Naive B cell (primary cell): ENCODE measurements around the gene SASH3. TPM values are rescaled to one million over a fixed set of nuclear protein-coding genes. Genes with fewer than 3 reads are reported as not detected.

Experiments used
- ATAC-seq, 2 donors: fragments of 150-1000 bp; cut with Tn5 transposase; 2 replicates each; pipeline ENCODE4 v1.10.0; 2021; ENCODE audit warnings: low read depth in 2 of 2, mild to moderate bottlenecking in 2 of 2, moderate library complexity in 2 of 2
- DNase-seq: peaks from one replicate; pipeline ENCODE4 v3.0.0; 2022
- H3K27ac Mint-ChIP-seq, 6 donors: one replicate each; pipeline ENCODE4 v1.8.0; 2020 to 2022; ENCODE audit warnings: mild to moderate bottlenecking in 6 of 6, mixed read lengths in 6 of 6, moderate library complexity in 5 of 6, inconsistent platforms in 2 of 6
- H3K27me3 Mint-ChIP-seq, 3 donors: one replicate each; pipeline ENCODE4 v1.8.0; 2021 to 2022; ENCODE audit warnings: mixed read lengths in 3 of 3, mild to moderate bottlenecking in 1 of 3
- H3K36me3 Mint-ChIP-seq, 2 donors: one replicate each; pipeline ENCODE4 v1.8.0; 2020 to 2022; ENCODE audit warnings: mixed read lengths in 2 of 2, inconsistent platforms in 1 of 2, mild to moderate bottlenecking in 1 of 2
- H3K4me1 Mint-ChIP-seq, 3 donors: one replicate each; pipeline ENCODE4 v1.8.0; 2020 to 2022; ENCODE audit warnings: mixed read lengths in 3 of 3, inconsistent platforms in 1 of 3, mild to moderate bottlenecking in 1 of 3, moderate library complexity in 1 of 3
- H3K4me3 Mint-ChIP-seq, 8 donors: one replicate each; pipeline ENCODE4 v1.8.0; 2020 to 2022; ENCODE audit warnings: mild to moderate bottlenecking in 8 of 8, mixed read lengths in 8 of 8, moderate library complexity in 8 of 8, inconsistent platforms in 2 of 8
- H3K9me3 Mint-ChIP-seq, 7 donors: one replicate each; pipeline ENCODE4 v1.8.0; 2020 to 2022; ENCODE audit warnings: mixed read lengths in 7 of 7, mild to moderate bottlenecking in 5 of 7, inconsistent platforms in 2 of 7, moderate library complexity in 1 of 7
- polyA plus RNA-seq, 6 donors: library from polyadenylated mRNA; unstranded; fragments of 300-500 nt; fragmentation: Illumina TruSeq; gene quantifications; one replicate each; pipeline ENCODE4 v1.2.3, GENCODE V29; 2021; ENCODE audit warnings: low read depth in 6 of 6

The SASH3 gene
- polyA plus RNA-seq, 6 donors from 2014 or later: 89.4 to 191 (median 128) TPM

GRCh38 chrX:129746557-129747470 lies 32.9 kb upstream of the SASH3 start:
- ATAC-seq (no peak), DNase-seq (no peak)
- H3K4me3 Mint-ChIP-seq: no peak overlapping the region
- peak overlapping the region in 1 of 6 donors; percentile 73 for H3K27ac Mint-ChIP-seq
- H3K27me3 Mint-ChIP-seq: peaks cover 0 to 13% (median 0%) of the 10 kb centered on the region in 3 donors
- no peaks in the 10 kb centered on the region for H3K36me3 Mint-ChIP-seq
- H3K9me3 Mint-ChIP-seq: peaks cover 0 to 1% (median 0%) of the 10 kb centered on the region in 7 donors
- H3K4me1 Mint-ChIP-seq: peaks cover 14 to 20% (median 19%) of the 10 kb centered on the region in 3 donors

GRCh38 chrX:129747533-129747932 lies 32.2 kb upstream of the SASH3 start:
- peaks cover 0 to 13% (median 0%) of the 10 kb centered on the region in 3 donors for H3K27me3 Mint-ChIP-seq
- peak overlapping the region in 1 of 6 donors; percentile 73 for H3K27ac Mint-ChIP-seq
- ATAC-seq (no peak), DNase-seq (no peak)
- peaks cover 10 to 16% (median 13%) of the 10 kb centered on the region in 3 donors for H3K4me1 Mint-ChIP-seq
- no peaks in the 10 kb centered on the region for H3K9me3 Mint-ChIP-seq
- H3K4me3 Mint-ChIP-seq: no peak overlapping the region
- H3K36me3 Mint-ChIP-seq: no peaks in the 10 kb centered on the region

- Mint-ChIP-seq H3K4me3 (no peak overlapping the region), H3K36me3 (no peaks in the 10 kb centered on the region), H3K4me1 (peaks cover 5 to 9% (median 8%) of the 10 kb centered on the region in 3 donors), H3K27ac (no peak overlapping the region), H3K9me3 (no peaks in the 10 kb centered on the region), H3K27me3 (peaks cover 0 to 13% (median 0%) of the 10 kb centered on the region in 3 donors)
- DNase-seq (no peak), ATAC-seq (no peak)
Measured at GRCh38 chrX:129748305-129748704, 31.4 kb upstream of the SASH3 start.

DNA sequence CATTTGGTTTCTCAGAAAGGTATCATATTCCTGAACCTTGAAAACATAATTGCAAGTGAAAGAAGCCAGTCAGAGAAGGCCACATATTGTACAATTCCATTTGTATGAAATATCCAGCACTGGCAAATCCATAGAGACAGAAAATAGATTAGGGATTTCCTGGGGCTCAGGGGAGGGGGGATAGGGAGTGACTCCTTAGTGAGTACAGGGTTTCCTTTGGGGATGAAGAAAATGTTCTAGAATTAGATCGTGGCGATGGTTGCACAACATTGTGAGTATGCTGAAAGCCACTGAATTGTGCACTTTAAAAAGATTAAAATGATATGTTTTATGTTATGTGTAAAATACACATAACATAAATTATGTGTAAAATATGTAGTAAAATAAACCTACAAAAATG lies 30.7 kb upstream of the SASH3 start:
- Mint-ChIP-seq H3K27ac (no peak overlapping the region), H3K4me3 (no peak overlapping the region), H3K4me1 (peaks cover 6 to 10% (median 8%) of the 10 kb centered on the region in 3 donors), H3K9me3 (no peaks in the 10 kb centered on the region), H3K36me3 (no peaks in the 10 kb centered on the region), H3K27me3 (peaks cover 0 to 7% (median 0%) of the 10 kb centered on the region in 3 donors)
- ATAC-seq (no peak), DNase-seq (no peak)

DNA sequence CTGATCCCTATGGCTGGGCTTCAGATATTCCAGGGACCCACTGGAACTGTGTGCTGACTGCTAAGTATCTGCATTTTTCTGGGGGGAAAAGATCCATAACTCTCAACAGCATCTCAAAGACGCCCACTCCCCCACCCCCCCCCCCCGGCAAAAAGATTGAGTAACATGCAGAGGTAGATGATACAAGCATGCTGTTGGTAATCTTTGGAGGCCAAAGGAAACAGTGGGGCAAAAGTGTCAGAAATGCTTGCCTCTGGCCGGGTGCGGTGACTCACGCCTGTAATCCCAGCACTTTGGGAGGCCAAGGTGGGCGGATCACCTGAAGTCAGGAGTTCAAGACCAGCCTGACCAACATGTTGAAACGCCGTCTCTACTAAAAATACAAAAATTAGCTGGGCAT lies 28.8 kb upstream of the SASH3 start:
- no peak for ATAC-seq
- Mint-ChIP-seq H3K4me1 (peaks cover 16 to 28% (median 22%) of the 10 kb centered on the region in 3 donors), H3K4me3 (no peak overlapping the region), H3K27me3 (peaks cover 0 to 3% (median 0%) of the 10 kb centered on the region in 3 donors), H3K9me3 (no peaks in the 10 kb centered on the region), H3K36me3 (no peaks in the 10 kb centered on the region), H3K27ac (no peak overlapping the region)
- no peak for DNase-seq

GRCh38 chrX:129754056-129755024 lies 25.4 kb upstream of the SASH3 start:
- Mint-ChIP-seq H3K27ac (peak overlapping the region; percentile 35 to 89 (median 84)), H3K27me3 (no peaks in the 10 kb centered on the region), H3K36me3 (no peaks in the 10 kb centered on the region), H3K4me3 (peak overlapping the region; percentile 39 to 81 (median 65)), H3K9me3 (no peaks in the 10 kb centered on the region), H3K4me1 (peaks cover 39 to 58% (median 49%) of the 10 kb centered on the region in 3 donors)
- no peak for DNase-seq
- peak in 1 of 2 donors; percentile 14 for ATAC-seq

DNA sequence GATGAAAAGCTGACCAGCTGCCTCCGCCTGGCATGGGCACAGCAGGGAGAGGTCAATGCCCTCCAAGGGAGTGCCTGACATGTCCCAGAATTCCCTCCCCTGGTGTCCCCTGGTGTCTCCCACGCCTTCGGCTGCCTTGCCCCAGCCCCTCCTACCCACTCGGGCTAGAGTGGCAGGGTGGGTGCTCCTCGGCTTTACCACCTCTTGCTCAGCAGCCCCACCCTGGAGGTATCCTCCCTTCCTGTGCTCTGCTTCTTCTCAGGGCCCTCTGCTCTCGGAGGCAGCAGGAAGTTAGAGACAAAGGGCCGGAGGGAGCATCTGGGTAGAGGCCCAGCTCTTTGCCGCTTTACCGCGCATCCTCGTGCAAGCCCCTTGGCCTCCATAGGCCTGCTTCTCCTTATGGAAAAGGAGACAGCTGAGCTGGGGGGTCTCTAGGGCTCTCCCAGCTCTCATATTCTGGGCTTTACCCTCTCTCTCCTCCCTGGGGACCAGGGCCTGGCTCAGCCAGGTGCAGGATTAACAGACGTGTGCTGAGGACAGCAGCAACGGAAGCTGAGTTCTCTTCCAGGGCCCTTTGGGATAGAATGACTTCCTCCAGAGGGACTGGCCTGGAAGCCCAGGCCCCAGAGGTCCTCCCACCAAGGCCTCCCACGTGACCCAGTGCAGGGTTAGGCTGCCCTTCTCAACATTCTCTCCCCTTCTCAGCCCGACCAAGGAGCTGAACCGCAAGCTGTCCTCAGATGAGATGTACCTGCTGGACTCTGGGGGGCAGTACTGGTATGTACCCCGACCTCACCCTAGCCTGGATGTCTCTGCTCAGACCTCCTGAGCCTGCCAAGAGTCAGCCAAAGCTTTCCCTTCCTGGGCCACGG lies 23.7 kb upstream of the SASH3 start:
- ATAC-seq: peak; percentile 21 to 23
- DNase-seq: no peak
- Mint-ChIP-seq H3K4me3 (peak overlapping the region; percentile 58 to 91 (median 73)), H3K4me1 (peaks cover 51 to 69% (median 62%) of the 10 kb centered on the region in 3 donors), H3K27me3 (no peaks in the 10 kb centered on the region), H3K9me3 (no peaks in the 10 kb centered on the region), H3K27ac (peak overlapping the region in 5 of 6 donors; percentile 52 to 94 (median 82)), H3K36me3 (no peaks in the 10 kb centered on the region)

DNA sequence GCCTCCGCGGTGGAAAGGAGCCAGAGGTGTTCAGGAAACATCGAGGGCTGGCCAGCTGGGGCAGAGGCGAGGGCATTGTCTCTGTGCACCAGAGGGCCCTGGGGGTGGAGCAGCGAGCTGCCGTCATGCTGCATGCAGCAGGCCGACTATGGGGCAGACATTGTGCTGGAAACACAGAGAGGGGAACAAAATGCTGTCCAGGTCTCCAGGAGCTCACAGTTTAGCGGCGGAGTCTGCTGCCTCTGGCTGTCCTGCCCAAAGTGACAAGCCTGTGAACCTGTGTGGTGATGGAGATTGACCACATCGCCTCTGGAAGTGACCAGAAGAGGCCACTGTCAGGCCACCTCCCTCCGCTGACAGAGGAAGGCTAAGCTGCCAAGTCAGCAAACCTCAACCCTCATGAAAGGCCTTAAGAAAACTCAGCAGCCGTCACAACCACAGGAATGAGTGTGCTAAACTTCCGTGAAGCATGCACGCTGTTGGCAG lies 20.1 kb upstream of the SASH3 start:
- peak overlapping the region in 5 of 8 donors; percentile 15 to 85 (median 45) for H3K4me3 Mint-ChIP-seq
- H3K36me3 Mint-ChIP-seq: no peaks in the 10 kb centered on the region
- no peak for DNase-seq
- no peak for ATAC-seq
- H3K27me3 Mint-ChIP-seq: no peaks in the 10 kb centered on the region
- peaks cover 0 to 3% (median 0%) of the 10 kb centered on the region in 7 donors for H3K9me3 Mint-ChIP-seq
- peaks cover 43 to 56% (median 54%) of the 10 kb centered on the region in 3 donors for H3K4me1 Mint-ChIP-seq
- H3K27ac Mint-ChIP-seq: peak overlapping the region in 5 of 6 donors; percentile 26 to 90 (median 74)

GRCh38 chrX:129760155-129760554 lies 19.6 kb upstream of the SASH3 start:
- ATAC-seq: no peak

DNA sequence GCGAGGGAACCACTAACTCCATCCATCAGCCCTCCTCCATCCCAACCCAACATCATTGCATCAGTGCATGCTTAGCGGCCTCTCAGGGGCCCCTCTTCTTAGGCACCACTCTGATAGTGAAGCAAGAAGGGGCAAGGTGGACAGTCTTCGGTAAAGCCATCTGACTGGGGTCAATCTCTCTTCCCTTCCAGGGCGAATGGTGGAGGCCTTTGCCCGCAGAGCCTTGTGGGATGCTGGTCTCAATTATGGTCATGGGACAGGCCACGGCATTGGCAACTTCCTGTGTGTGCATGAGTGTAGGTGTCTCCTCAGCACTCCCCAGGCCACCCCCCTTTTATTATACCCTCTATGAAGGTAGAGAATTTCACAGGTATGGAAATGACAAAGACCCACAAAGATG lies 18.8 kb upstream of the SASH3 start:
- no peak overlapping the region for H3K4me3 Mint-ChIP-seq
- H3K9me3 Mint-ChIP-seq: peaks cover 0 to 3% (median 0%) of the 10 kb centered on the region in 7 donors
- H3K27me3 Mint-ChIP-seq: no peaks in the 10 kb centered on the region
- DNase-seq (no peak), ATAC-seq (no peak)
- H3K4me1 Mint-ChIP-seq: peaks cover 35 to 43% (median 40%) of the 10 kb centered on the region in 3 donors
- no peaks in the 10 kb centered on the region for H3K36me3 Mint-ChIP-seq
- H3K27ac Mint-ChIP-seq: peak overlapping the region in 1 of 6 donors; percentile 59

More at GRCh38 chrX:129760155-129760554, 19.6 kb upstream of the SASH3 start:
- Mint-ChIP-seq H3K9me3 (peaks cover 0 to 3% (median 0%) of the 10 kb centered on the region in 7 donors), H3K27me3 (no peaks in the 10 kb centered on the region), H3K36me3 (no peaks in the 10 kb centered on the region), H3K27ac (peak overlapping the region in 5 of 6 donors; percentile 63 to 90 (median 82)), H3K4me1 (peaks cover 39 to 51% (median 48%) of the 10 kb centered on the region in 3 donors), H3K4me3 (peak overlapping the region in 1 of 8 donors; percentile 45)
- no peak for DNase-seq

DNA sequence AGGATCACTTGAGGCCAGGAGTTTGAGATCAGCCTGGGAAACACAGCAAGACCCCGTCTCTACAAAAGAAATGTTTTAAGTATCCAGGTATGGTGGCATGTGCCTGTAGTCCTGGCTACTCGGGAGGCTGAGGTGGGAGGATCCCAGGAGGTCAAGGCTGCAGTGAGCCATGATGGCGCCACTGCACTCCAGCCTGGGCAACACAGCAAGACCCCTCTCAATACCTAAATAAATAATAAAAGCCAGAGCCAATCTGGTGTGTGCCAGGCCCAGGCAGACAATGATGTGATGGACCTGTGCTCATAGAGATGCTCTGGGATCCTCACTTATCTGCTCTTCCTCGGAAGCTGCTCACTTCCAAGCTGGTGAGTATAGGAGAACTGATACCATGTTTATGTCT lies 18.2 kb upstream of the SASH3 start:
- Mint-ChIP-seq H3K4me3 (no peak overlapping the region), H3K4me1 (peaks cover 30 to 40% (median 37%) of the 10 kb centered on the region in 3 donors), H3K27ac (peak overlapping the region in 1 of 6 donors; percentile 42), H3K9me3 (peaks cover 0 to 3% (median 0%) of the 10 kb centered on the region in 7 donors), H3K36me3 (no peaks in the 10 kb centered on the region), H3K27me3 (no peaks in the 10 kb centered on the region)
- DNase-seq (no peak), ATAC-seq (no peak)

DNA sequence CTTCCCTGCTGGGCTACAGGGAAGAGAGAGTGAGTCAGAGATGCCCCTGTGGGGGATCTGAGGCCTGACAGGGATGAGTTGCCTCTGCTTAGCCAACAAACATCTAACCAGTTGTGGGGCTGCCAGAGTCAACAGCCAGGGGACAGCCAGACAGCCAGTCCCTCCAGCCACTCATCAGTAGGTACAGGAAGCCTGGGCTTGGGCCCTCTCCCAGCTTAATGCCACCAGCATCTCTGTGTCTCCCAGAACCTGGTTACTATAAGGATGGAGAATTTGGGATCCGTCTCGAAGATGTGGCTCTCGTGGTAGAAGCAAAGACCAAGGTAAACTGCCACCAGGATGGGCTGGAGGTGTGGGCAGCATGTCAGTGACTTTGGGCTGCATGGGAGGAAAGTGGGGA lies 17.3 kb upstream of the SASH3 start:
- H3K9me3 Mint-ChIP-seq: peaks cover 0 to 3% (median 0%) of the 10 kb centered on the region in 7 donors
- DNase-seq: no peak
- no peak overlapping the region for H3K4me3 Mint-ChIP-seq
- H3K36me3 Mint-ChIP-seq: no peaks in the 10 kb centered on the region
- H3K27me3 Mint-ChIP-seq: no peaks in the 10 kb centered on the region
- H3K27ac Mint-ChIP-seq: peak overlapping the region in 1 of 6 donors; percentile 89
- H3K4me1 Mint-ChIP-seq: peaks cover 27 to 38% (median 34%) of the 10 kb centered on the region in 3 donors
- no peak for ATAC-seq
